PFSK-1 (cell line): Measurements from ENCODE around the gene HABP2.

ENCODE experiments used
- FOXP2 ChIP-seq: optimal IDR thresholded peaks from 2 replicates; pipeline ENCODE3; 2011; ENCODE audit warnings: borderline replicate concordance, control low read depth, inconsistent platforms; ENCODE audit not compliant: insufficient read depth; ENCODE audit errors: extremely low read length, extremely low read depth
- POLR2AphosphoS5 ChIP-seq: IDR thresholded peaks from 2 replicates; pipeline ENCODE4 v1.6.1; 2012; ENCODE audit warnings: low read depth, mild to moderate bottlenecking, control low read depth, low read length, moderate library complexity
- SIN3A ChIP-seq: IDR thresholded peaks from 2 replicates; pipeline ENCODE4 v1.6.1; 2012; ENCODE audit warnings: mild to moderate bottlenecking, low read length, moderate library complexity, borderline replicate concordance; ENCODE audit not compliant: insufficient read depth
- TAF1 ChIP-seq: IDR thresholded peaks from 2 replicates; pipeline ENCODE4 v1.6.1; 2012; ENCODE audit warnings: low read length, control low read depth, borderline replicate concordance; ENCODE audit not compliant: insufficient read depth
- TF ChIP-seq, protein P1 (sequence below), 2 experiments: IDR thresholded peaks; 2 replicates each; pipeline versions ENCODE4 v1.6.1 to v1.8.0; 2011 to 2012; ENCODE audit warnings: low read depth in 2 of 2, low read length in 2 of 2, control low read depth in 1 of 2, inconsistent platforms in 1 of 2, mild to moderate bottlenecking in 1 of 2, moderate library complexity in 1 of 2; ENCODE audit not compliant: insufficient read depth in 1 of 2

The HABP2 gene

GRCh38 chr10:113569576-113569975 lies 16.7 kb downstream of the HABP2 start:
- TF ChIP-seq POLR2AphosphoS5 (no peak), TAF1 (no peak), FOXP2 (no peak), SIN3A (no peak)

- TF ChIP-seq POLR2AphosphoS5 (no peak), TAF1 (no peak), FOXP2 (no peak), SIN3A (no peak)
- TF ChIP-seq, protein P1, sequence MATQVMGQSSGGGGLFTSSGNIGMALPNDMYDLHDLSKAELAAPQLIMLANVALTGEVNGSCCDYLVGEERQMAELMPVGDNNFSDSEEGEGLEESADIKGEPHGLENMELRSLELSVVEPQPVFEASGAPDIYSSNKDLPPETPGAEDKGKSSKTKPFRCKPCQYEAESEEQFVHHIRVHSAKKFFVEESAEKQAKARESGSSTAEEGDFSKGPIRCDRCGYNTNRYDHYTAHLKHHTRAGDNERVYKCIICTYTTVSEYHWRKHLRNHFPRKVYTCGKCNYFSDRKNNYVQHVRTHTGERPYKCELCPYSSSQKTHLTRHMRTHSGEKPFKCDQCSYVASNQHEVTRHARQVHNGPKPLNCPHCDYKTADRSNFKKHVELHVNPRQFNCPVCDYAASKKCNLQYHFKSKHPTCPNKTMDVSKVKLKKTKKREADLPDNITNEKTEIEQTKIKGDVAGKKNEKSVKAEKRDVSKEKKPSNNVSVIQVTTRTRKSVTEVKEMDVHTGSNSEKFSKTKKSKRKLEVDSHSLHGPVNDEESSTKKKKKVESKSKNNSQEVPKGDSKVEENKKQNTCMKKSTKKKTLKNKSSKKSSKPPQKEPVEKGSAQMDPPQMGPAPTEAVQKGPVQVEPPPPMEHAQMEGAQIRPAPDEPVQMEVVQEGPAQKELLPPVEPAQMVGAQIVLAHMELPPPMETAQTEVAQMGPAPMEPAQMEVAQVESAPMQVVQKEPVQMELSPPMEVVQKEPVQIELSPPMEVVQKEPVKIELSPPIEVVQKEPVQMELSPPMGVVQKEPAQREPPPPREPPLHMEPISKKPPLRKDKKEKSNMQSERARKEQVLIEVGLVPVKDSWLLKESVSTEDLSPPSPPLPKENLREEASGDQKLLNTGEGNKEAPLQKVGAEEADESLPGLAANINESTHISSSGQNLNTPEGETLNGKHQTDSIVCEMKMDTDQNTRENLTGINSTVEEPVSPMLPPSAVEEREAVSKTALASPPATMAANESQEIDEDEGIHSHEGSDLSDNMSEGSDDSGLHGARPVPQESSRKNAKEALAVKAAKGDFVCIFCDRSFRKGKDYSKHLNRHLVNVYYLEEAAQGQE (IDR thresholded peaks at IDR 0.05; ENCODE audit: insufficient read depth in 1 of 2, low read depth in 2 of 2, low read length in 2 of 2): no peak
These were observed 19.9 kb downstream of the HABP2 start for GRCh38 chr10:113572520-113573290.

DNA sequence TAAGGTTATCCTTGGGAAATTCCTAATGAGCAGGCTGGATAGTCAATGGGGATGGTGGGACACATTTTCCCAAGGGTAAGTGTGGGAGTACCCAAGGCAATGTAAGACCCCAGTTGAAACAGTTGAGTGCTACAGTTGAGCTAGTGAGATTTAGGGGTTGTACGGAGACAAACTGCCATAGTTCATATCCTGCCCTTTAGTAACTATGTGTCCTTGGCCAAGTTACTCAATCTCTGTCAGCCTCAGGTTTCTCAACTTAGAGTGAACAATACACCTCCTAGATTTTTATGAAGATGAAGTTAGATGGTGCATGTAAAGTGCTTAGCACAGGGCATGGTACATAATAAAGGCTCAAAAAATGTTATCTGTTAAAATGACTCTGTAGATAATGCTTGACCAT lies 20.5 kb downstream of the HABP2 start:
- TF ChIP-seq FOXP2: no peak
- TF ChIP-seq TAF1: no peak
- TF ChIP-seq, protein P1 (IDR thresholded peaks at IDR 0.05; ENCODE audit: insufficient read depth in 1 of 2, low read depth in 2 of 2, low read length in 2 of 2): no peak

- no peak for TF ChIP-seq FOXP2
- TF ChIP-seq, protein P1 (IDR thresholded peaks at IDR 0.05; ENCODE audit: insufficient read depth in 1 of 2, low read depth in 2 of 2, low read length in 2 of 2): peak; percentile 85 to 95
These were observed 24.0 kb downstream of the HABP2 start for GRCh38 chr10:113576852-113577251.

GRCh38 chr10:113578773-113579172 lies 25.9 kb downstream of the HABP2 start:
- TF ChIP-seq, protein P1 (IDR thresholded peaks at IDR 0.05; ENCODE audit: insufficient read depth in 1 of 2, low read depth in 2 of 2, low read length in 2 of 2): no peak
- no peak for TF ChIP-seq SIN3A
- no peak for TF ChIP-seq POLR2AphosphoS5
- TF ChIP-seq TAF1: no peak
- TF ChIP-seq FOXP2: no peak
